Measurements from ENCODE around the gene NT5C3B. TPM values are rescaled to one million over a fixed set of nuclear protein-coding genes. Genes with fewer than 3 reads are reported as not detected.

NT5C3B gene
- polyA plus RNA-seq, 1 of the 3 experiments (the other 2 are of a cell fraction) = 87.4 TPM

DNA sequence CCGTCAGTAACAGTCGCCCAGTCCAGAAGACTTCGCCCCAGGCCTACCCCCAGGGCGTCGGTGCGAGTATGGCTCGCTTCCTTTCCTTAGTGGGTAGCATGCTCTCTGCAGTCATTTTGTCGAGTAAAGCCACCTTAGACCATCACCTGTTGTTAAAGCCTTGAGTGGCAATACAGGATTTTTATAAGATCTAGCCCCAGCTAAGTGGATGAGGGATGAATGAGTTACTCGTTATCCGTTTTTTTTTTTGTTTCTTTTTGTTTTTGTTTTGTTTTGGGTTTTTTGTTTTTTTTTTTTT lies 29.5 kb upstream of the NT5C3B start (continued):
- TF ChIP-seq ZBTB33 (IDR thresholded peaks at IDR 0.05; ENCODE audit: borderline replicate concordance, low read depth) (no peak), EP300 (IDR thresholded peaks at IDR 0.05; ENCODE audit: borderline replicate concordance in 1 of 2, low read depth in 1 of 2, low read length in 1 of 2) (no peak), GATA2 (CRISPR knock-in tag; IDR thresholded peaks at IDR 0.05) (no peak), SMC3 (IDR thresholded peaks at IDR 0.05; ENCODE audit: low read depth, low read length) (no peak), MEF2A (IDR thresholded peaks at IDR 0.05; ENCODE audit: borderline replicate concordance, low read depth) (no peak), NRF1 (IDR thresholded peaks at IDR 0.05; ENCODE audit: low read depth, low read length) (no peak), YY1 (IDR thresholded peaks at IDR 0.05; ENCODE audit: low read depth) (no peak), MAX (IDR thresholded peaks at IDR 0.05; ENCODE audit: low read depth) (0 out of 2 replicates have a peak, but pooled peaks have one; percentile 25), GABPA (IDR thresholded peaks at IDR 0.05; ENCODE audit: low read depth) (no peak), SIN3A (IDR thresholded peaks at IDR 0.05; ENCODE audit: borderline replicate concordance, low read depth, low read length) (peak; percentile 26; the same call in 1 of the 2 replicates), TEAD4 (IDR thresholded peaks at IDR 0.05; ENCODE audit: borderline replicate concordance, insufficient read depth) (no peak), JUND (IDR thresholded peaks at IDR 0.05) (no peak)

DNA sequence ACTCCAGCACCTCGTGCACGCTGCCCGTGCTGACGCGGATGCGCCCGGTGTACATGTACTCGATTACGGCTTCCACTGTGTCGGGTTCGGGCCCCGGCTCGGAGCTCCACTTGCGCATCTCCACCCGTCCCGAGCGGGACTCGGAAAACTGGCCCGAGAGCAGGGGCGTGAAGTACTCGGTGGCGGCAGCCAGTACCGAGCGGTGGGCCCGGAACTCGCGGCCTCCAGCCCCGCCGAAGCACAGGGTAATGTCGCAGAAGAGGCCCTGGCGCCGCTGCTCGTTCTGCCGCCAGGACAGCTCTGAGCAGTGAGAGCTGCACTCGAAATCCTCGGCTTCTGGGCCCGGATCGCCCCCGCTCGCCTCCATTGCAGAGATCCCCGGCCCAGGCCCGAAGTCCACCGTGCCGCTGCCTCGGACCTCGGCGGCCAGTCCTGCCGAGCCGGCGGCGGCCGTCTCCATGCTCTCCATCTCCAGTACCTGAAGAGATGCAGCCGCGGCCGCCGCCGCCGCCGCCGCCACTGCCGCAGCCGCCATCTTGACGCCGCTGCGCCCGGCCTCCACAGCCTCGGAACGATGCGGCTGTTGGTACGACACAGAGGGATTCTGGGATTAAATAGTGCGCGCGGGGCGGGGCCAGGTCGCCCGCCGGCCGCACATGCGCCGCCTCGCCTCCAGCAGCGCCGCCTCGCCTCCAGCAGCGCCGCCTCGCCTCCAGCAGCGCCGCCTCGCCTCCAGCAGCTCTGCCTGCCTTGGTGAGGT lies 29.0 kb upstream of the NT5C3B start, which contains the start of gene KLHL11:
KLHL11 (minus strand) TSS at position 588 of the 760 bp plus-strand sequence; CDS start at position 535, 53 bp downstream.
- H3K27me3 ChIP-seq (ENCODE audit: insufficient read depth) = no peaks in the 10 kb centered on the region
- H3K4me1 ChIP-seq (ENCODE audit: control insufficient read depth in 1 of 2, insufficient read depth in 2 of 2, low read depth in 1 of 2, low read length in 1 of 2) = peaks cover 5 to 20% of the 10 kb centered on the region in 2 experiments; a peak in 2 of 4 replicates
- H3K27ac ChIP-seq (ENCODE audit: low read depth in 2 of 2, low read length in 1 of 2) = peak within 1 kb of the TSS; percentile 72 to 88
- H3K4me3 ChIP-seq (ENCODE audit: low read depth in 2 of 2, low read length in 1 of 2) = peak within 1 kb of the TSS; percentile 91 to 95
- ChIA-PET CTCF (interaction anchor here (1.2 to 1.9 kb wide), 5 partner anchors 9 to 128 kb away, joined by 3 to 5 read pairs (median 4); partner anchors contain the start of gene P3H4), POLR2A (interaction anchor here (0.6 to 2.8 kb wide), 10 partner anchors 30 to 237 kb away, joined by 3 to 12 read pairs (median 4); partner anchors contain the start of genes DNAJC7, EIF1, FKBP10 and NT5C3B)
- H3F3A ChIP-seq (replicated peaks; ENCODE audit: insufficient read depth) = peaks cover 29% of the 10 kb centered on the region
- H3K9ac ChIP-seq = peak within 1 kb of the TSS; percentile 92
- peak; percentile 96 for DNase-seq
- H4K20me1 ChIP-seq (ENCODE audit: insufficient read depth) = peaks cover 38% of the 10 kb centered on the region
- peak within 1 kb of the TSS; percentile 86 for H2AFZ ChIP-seq (ENCODE audit: low read depth)
- H3K9me2 ChIP-seq = no peaks in the 10 kb centered on the region
- H3K79me2 ChIP-seq (ENCODE audit: insufficient read depth) = peaks cover 50% of the 10 kb centered on the region
- no peaks in the 10 kb centered on the region for H3K9me3 ChIP-seq
- WGBS (ENCODE audit: low lambda C conversion rate) = 1% methylated on average over 20 of the region's 90 CpGs
- peaks cover 24 to 31% of the 10 kb centered on the region in 2 experiments for H3K36me3 ChIP-seq (replicated peaks in 1 of 2; ENCODE audit: control insufficient read depth in 1 of 2, insufficient read depth in 2 of 2, low read length in 1 of 2)
- peak within 1 kb of the TSS; percentile 91 for H3K4me2 ChIP-seq
- TF ChIP-seq MEF2A (IDR thresholded peaks at IDR 0.05; ENCODE audit: borderline replicate concordance, low read depth) (no peak), RCOR1 (IDR thresholded peaks at IDR 0.05; ENCODE audit: low read length) (0 out of 2 replicates have a peak, but pooled peaks have one; percentile 31), FOXJ3 (CRISPR knock-in tag; IDR thresholded peaks at IDR 0.05) (no peak), RXRA (IDR thresholded peaks at IDR 0.05; ENCODE audit: borderline replicate concordance, low read depth) (no peak), EZH2phosphoT487 (IDR thresholded peaks at IDR 0.05; ENCODE audit: borderline replicate concordance, low read depth) (no peak), MXI1 (IDR thresholded peaks at IDR 0.05; ENCODE audit: low read depth, low read length) (peak; percentile 83), YY1 (IDR thresholded peaks at IDR 0.05; ENCODE audit: low read depth) (peak; percentile 95), TEAD4 (IDR thresholded peaks at IDR 0.05; ENCODE audit: borderline replicate concordance, insufficient read depth) (0 out of 2 replicates have a peak, but pooled peaks have one; percentile 18), PBX3 (IDR thresholded peaks at IDR 0.05) (peak; percentile 24; the same call in 1 of the 2 replicates), RFX5 (IDR thresholded peaks at IDR 0.05; ENCODE audit: low read length) (0 out of 2 replicates have a peak, but pooled peaks have one; percentile 20), CHD2 (IDR thresholded peaks at IDR 0.05; ENCODE audit: low read length, partially characterized antibody) (peak; percentile 59)
- TF ChIP-seq, protein P1, sequence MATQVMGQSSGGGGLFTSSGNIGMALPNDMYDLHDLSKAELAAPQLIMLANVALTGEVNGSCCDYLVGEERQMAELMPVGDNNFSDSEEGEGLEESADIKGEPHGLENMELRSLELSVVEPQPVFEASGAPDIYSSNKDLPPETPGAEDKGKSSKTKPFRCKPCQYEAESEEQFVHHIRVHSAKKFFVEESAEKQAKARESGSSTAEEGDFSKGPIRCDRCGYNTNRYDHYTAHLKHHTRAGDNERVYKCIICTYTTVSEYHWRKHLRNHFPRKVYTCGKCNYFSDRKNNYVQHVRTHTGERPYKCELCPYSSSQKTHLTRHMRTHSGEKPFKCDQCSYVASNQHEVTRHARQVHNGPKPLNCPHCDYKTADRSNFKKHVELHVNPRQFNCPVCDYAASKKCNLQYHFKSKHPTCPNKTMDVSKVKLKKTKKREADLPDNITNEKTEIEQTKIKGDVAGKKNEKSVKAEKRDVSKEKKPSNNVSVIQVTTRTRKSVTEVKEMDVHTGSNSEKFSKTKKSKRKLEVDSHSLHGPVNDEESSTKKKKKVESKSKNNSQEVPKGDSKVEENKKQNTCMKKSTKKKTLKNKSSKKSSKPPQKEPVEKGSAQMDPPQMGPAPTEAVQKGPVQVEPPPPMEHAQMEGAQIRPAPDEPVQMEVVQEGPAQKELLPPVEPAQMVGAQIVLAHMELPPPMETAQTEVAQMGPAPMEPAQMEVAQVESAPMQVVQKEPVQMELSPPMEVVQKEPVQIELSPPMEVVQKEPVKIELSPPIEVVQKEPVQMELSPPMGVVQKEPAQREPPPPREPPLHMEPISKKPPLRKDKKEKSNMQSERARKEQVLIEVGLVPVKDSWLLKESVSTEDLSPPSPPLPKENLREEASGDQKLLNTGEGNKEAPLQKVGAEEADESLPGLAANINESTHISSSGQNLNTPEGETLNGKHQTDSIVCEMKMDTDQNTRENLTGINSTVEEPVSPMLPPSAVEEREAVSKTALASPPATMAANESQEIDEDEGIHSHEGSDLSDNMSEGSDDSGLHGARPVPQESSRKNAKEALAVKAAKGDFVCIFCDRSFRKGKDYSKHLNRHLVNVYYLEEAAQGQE (IDR thresholded peaks at IDR 0.05; ENCODE audit: low read depth, low read length) = peak; percentile 46; the same call in 1 of the 2 replicates
- TF ChIP-seq, protein P2, sequence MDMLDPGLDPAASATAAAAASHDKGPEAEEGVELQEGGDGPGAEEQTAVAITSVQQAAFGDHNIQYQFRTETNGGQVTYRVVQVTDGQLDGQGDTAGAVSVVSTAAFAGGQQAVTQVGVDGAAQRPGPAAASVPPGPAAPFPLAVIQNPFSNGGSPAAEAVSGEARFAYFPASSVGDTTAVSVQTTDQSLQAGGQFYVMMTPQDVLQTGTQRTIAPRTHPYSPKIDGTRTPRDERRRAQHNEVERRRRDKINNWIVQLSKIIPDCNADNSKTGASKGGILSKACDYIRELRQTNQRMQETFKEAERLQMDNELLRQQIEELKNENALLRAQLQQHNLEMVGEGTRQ (IDR thresholded peaks at IDR 0.05; ENCODE audit: borderline replicate concordance, low read depth, low read length) = no peak

Data from SK-N-SH (cell line).